K562 (cell line): ENCODE measurements around the gene ACKR2. TPM values are rescaled to one million over a fixed set of nuclear protein-coding genes. Genes with fewer than 3 reads are reported as not detected.
A peak's percentile ranks its signal among the peaks of the same experiment; 100 is the strongest.

ENCODE experiments used
- ATAC-seq: fragments of 200-7000 bp; cut with Tn5 transposase; 3 replicates; pipeline ENCODE4 v1.9.1; 2020; ENCODE audit warnings: moderate library complexity
- BruUV-seq: library from RNA; stranded (reverse); fragments of 400-500 nt; replicated peaks from 2 replicates; lab custom pipeline; 2021; lab: Mats Ljungman, UMichigan
- CTCF ChIA-PET: fragments of 300-600 bp; formaldehyde crosslinking; extraction: SDS; loops from one replicate; lab custom pipeline; 2021; ENCODE audit warnings: low intra/inter-chr PET ratio; lab: Yijun Ruan, JAX
- POLR2A ChIA-PET: fragments of 300-600, 350-650 bp; sonication (Branson Sonifier 250); formaldehyde crosslinking; extraction: SDS; loops from one replicate; lab custom pipeline; 2021; ENCODE audit warnings: antibody characterized with exemption, inconsistent platforms; lab: Yijun Ruan, JAX
- DNase-seq, 4 experiments: peaks; one replicate each; pipeline versions ENCODE4 v3.0.0 to v3.0.0-alpha.2; 2011 to 2018; ENCODE audit warnings: low spot score in 3 of 4, mixed read lengths in 3 of 4; ENCODE audit errors: extremely low read depth in 1 of 4
- FAIRE-seq: peaks from 2 replicates; lab custom pipeline; 2011; peaks lifted over from hg19 to GRCh38; lab: Jason Lieb, UNC
- H2AFZ ChIP-seq: 2 replicates; pipeline ENCODE4 v1.6.0; 2011; ENCODE audit warnings: low read depth, low read length, control low read depth, inconsistent platforms
- H3K27ac ChIP-seq: fragments of 200-600 bp; 3 replicates; pipeline ENCODE4 v1.8.0; 2011; ENCODE audit warnings: low read depth, mild to moderate bottlenecking, control low read depth, inconsistent platforms, low read length, moderate library complexity, mixed read lengths; ENCODE audit errors: extremely low read depth
- H3K27me3 ChIP-seq, 2 experiments: fragments of 300-600 bp in 1 of 2; 2 replicates in 1 of 2; 3 replicates in 1 of 2; pipeline versions ENCODE4 v1.6.0 to v1.8.0; 2011; ENCODE audit warnings: inconsistent platforms in 2 of 2, low read length in 2 of 2, mild to moderate bottlenecking in 1 of 2, mixed read lengths in 1 of 2, moderate library complexity in 1 of 2; ENCODE audit not compliant: control insufficient read depth in 2 of 2, insufficient read depth in 2 of 2
- H3K36me3 ChIP-seq: fragments of 300-600 bp; 3 replicates; pipeline ENCODE4 v1.8.0; 2011; ENCODE audit warnings: mild to moderate bottlenecking, low read length, inconsistent platforms; ENCODE audit not compliant: control insufficient read depth, insufficient read depth
- H3K4me1 ChIP-seq, 2 experiments: fragments of 200-600 bp in 1 of 2; replicated peaks in 1 of 2; 2 replicates in 1 of 2; 3 replicates in 1 of 2; pipeline versions ENCODE4 v1.5.1 to v1.8.0; 2011; ENCODE audit warnings: inconsistent platforms in 2 of 2, low read length in 2 of 2, mild to moderate bottlenecking in 1 of 2, mixed read lengths in 1 of 2, moderate library complexity in 1 of 2; ENCODE audit not compliant: control insufficient read depth in 2 of 2, insufficient read depth in 2 of 2
- H3K4me2 ChIP-seq: 2 replicates; pipeline ENCODE4 v1.6.1; 2011; ENCODE audit warnings: low read length, control low read depth, inconsistent platforms, mixed read lengths; ENCODE audit not compliant: insufficient read depth
- H3K4me3 ChIP-seq: fragments of 200-600 bp; sonication (generic), shearing (Covaris generic); 2 replicates; pipeline ENCODE4 v1.5.1; 2016; ENCODE audit warnings: control low read depth, inconsistent platforms
- H3K79me2 ChIP-seq: fragments of 200-600 bp; 3 replicates; pipeline ENCODE4 v1.8.0; 2011; ENCODE audit warnings: low read length, inconsistent platforms; ENCODE audit not compliant: control insufficient read depth, insufficient read depth
- H3K9ac ChIP-seq, 2 experiments: 2 replicates each; pipeline versions ENCODE4 v1.6.0 to v1.6.1; 2011; ENCODE audit warnings: low read depth in 2 of 2, low read length in 2 of 2, control low read depth in 1 of 2, inconsistent platforms in 1 of 2, mild to moderate bottlenecking in 1 of 2, mixed read lengths in 1 of 2; ENCODE audit not compliant: insufficient read depth in 1 of 2
- H3K9me1 ChIP-seq: one replicate; pipeline ENCODE4 v1.6.0; 2011; ENCODE audit warnings: inconsistent platforms, mild to moderate bottlenecking, low read length, moderate library complexity; ENCODE audit not compliant: control insufficient read depth, insufficient read depth
- H3K9me3 ChIP-seq: replicated peaks from 2 replicates; pipeline ENCODE4 v1.5.1; 2011; ENCODE audit warnings: low read depth, low read length, inconsistent platforms; ENCODE audit not compliant: control insufficient read depth, insufficient read depth
- H4K20me1 ChIP-seq: replicated peaks from 2 replicates; pipeline ENCODE4 v1.6.1; 2011; ENCODE audit warnings: low read length, inconsistent platforms, mixed read lengths; ENCODE audit not compliant: control insufficient read depth, insufficient read depth
- BCOR ChIP-seq: fragments of 450-650 bp; IDR thresholded peaks from 2 replicates; pipeline ENCODE4 v1.6.1; 2016
- RBM25 ChIP-seq: fragments of 200-400 bp; formaldehyde crosslinking; IDR thresholded peaks from 2 replicates; pipeline ENCODE4 v1.6.1; 2018; ENCODE audit warnings: low read length, low read depth, moderate library complexity; ENCODE audit not compliant: severe bottlenecking
- TEAD4 ChIP-seq, 2 experiments: sonication (generic) in 1 of 2; formaldehyde crosslinking in 1 of 2; IDR thresholded peaks; 2 replicates each; pipeline versions ENCODE4 v1.6.1 to v1.8.0; 2012 to 2022; ENCODE audit warnings: borderline replicate concordance in 1 of 2, inconsistent platforms in 1 of 2, low read length in 1 of 2, mild to moderate bottlenecking in 1 of 2, missing genetic modification reagents in 1 of 2
- ZNF121 ChIP-seq: sonication (generic); formaldehyde crosslinking; conservative IDR thresholded peaks from 2 replicates; pipeline ENCODE4 v1.8.0; 2022; ENCODE audit warnings: missing genetic modification reagents
- ZNF79 ChIP-seq: fragments of 250-450 bp; sonication (Bioruptor Pico); IDR thresholded peaks from 2 replicates; pipeline ENCODE4 v1.4.0; 2020; ENCODE audit warnings: low read depth, mild to moderate bottlenecking, moderate library complexity
- WGBS: fragments of 100-300 bp; shearing (Covaris generic); methylation state at CpG from one replicate; pipeline ENCODE4 v1.1.6; 2016; ENCODE audit warnings: low coverage, mixed read lengths; ENCODE audit not compliant: insufficient coverage; ENCODE audit errors: missing lambda C conversion rate; 5-methylcytosine and 5-hydroxymethylcytosine counted together
- in situ Hi-C: fragments of 300-500 bp; cut with MboI; formaldehyde crosslinking; loops from 4 replicates; pipeline ENCODE4 v1.15.0; 2018; ENCODE audit warnings: inconsistent platforms, mixed read lengths
- intact Hi-C: fragments of 100-400 bp; cut with micrococcal nuclease; formaldehyde crosslinking; loops from 2 replicates; pipeline ENCODE4 v1.14.2; 2022
- polyA plus RNA-seq, 8 experiments: library from polyadenylated mRNA; depleted of rRNA in 4 of 8; stranded (reverse) in 5 of 8; unstranded in 3 of 8; fragments of >200 nt; fragmentation: Nextera tagmentation in 2 of 8; fragmentation: Illumina TruSeq in 1 of 8; extraction: Ambion mirVana in 2 of 8; extraction: Trizol in 1 of 8; gene quantifications; 2 replicates each; pipeline versions ENCODE4 v1.2.1 to v1.2.3, GENCODE V29; 2011 to 2014; ENCODE audit warnings: inconsistent platforms in 1 of 8, missing spikeins in 1 of 8
- total RNA-seq, 7 experiments: library from RNA; depleted of rRNA in 6 of 7; stranded (reverse); fragments of >200 nt in 6 of 7; fragmentation: Illumina TruSeq in 2 of 7; extraction: Trizol in 2 of 7; gene quantifications; 2 replicates each; pipeline versions ENCODE4 v1.2.1 to v1.2.3, GENCODE V29; 2011 to 2021; ENCODE audit warnings: low replicate concordance in 1 of 7
- TF ChIP-seq, protein P1 (sequence below): fragments of 250-450 bp; sonication (Bioruptor Pico); IDR thresholded peaks from 2 replicates; pipeline ENCODE4 v1.8.0; 2022; ENCODE audit warnings: moderate library complexity, mild to moderate bottlenecking, inconsistent platforms

Gene ACKR2
- total and polyA plus RNA-seq, 9 of the 15 experiments (the other 6 are each of a cell fraction or from before 2014, with no cell fraction given): 0.03 to 0.69 (median 0.25) TPM; not detected in 1

DNA sequence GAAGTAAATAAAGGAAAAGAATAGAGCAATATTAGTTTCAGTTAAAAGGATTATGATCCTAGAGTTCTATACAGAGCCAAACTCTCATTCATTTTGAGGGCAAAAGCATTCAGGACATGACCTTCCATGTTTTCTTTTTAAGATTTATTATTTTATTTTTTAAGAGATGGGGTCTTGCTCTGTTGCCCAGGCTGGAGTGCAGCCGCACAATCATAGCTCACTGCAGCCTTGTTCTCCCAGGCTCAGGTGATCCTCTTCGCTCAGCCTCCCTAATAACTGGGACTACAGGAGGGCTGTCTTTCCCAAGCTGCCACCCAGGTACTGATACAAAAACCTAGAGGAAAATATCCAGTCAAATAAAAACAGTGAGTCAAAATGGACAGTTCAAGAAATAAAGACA is 22.6 kb upstream of the ACKR2 start:
- ChIA-PET POLR2A (interaction anchor here (1.0 to 1.8 kb wide), 3 partner anchors 10 to 94 kb away, joined by 3 to 5 read pairs (median 4); no protein-coding TSS in a partner anchor), CTCF (no interaction called here)
- FAIRE-seq (no peak), ATAC-seq (no peak)
- H3K79me2 ChIP-seq: peaks cover 30% of the 10 kb centered on the region; the same call in 2 of the 3 replicates
- no peak overlapping the region for H3K4me3 ChIP-seq
- H3K9me3 ChIP-seq: no peaks in the 10 kb centered on the region
- H3K4me1 ChIP-seq: peaks cover under 1 to 5% of the 10 kb centered on the region in 2 experiments; a peak in 2 of 5 replicates
- no peak overlapping the region for H3K9ac ChIP-seq
- no peaks in the 10 kb centered on the region for H4K20me1 ChIP-seq
- in situ Hi-C loops: no loop called here
- no peak overlapping the region for H3K4me2 ChIP-seq
- peaks cover 67% of the 10 kb centered on the region; the same call in 2 of the 3 replicates for H3K36me3 ChIP-seq
- BruUV-seq: no TSS peak
- H3K27ac ChIP-seq: no peak overlapping the region
- H3K9me1 ChIP-seq: no peaks in the 10 kb centered on the region
- TF ChIP-seq RBM25 (peak; percentile 84), TEAD4 (IDR thresholded peaks at IDR 0.05; ENCODE audit: low read length) (no peak), TEAD4 (CRISPR knock-in tag; IDR thresholded peaks at IDR 0.05; ENCODE audit: borderline replicate concordance) (no peak), BCOR (0 out of 2 replicates have a peak, but pooled peaks have one; percentile 20), ZNF121 (CRISPR knock-in tag) (peak; percentile 96), ZNF79 (CRISPR knock-in tag) (0 out of 2 replicates have a peak, but pooled peaks have one; percentile 44)
- TF ChIP-seq, protein P1, sequence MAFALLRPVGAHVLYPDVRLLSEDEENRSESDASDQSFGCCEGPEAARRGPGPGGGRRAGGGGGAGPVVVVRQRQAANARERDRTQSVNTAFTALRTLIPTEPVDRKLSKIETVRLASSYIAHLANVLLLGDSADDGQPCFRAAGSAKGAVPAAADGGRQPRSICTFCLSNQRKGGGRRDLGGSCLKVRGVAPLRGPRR (CRISPR knock-in tag): no peak
- TF ChIP-seq, all 486 proteins: peak for 4
- Histone ChIP-seq H2AFZ (no peak overlapping the region), H3K27me3 (no peaks in the 10 kb centered on the region)
- no peak for DNase-seq
- 95% methylated on average over 2 of the region's 2 CpGs for WGBS
- intact Hi-C loops: no loop called here
